SH-SY5Y (cell line): ENCODE results near the gene NPRL2.

Experiments
- GATA2 ChIP-seq: IDR thresholded peaks from 2 replicates; pipeline ENCODE4 v1.6.1; 2011; ENCODE audit warnings: mild to moderate bottlenecking, low read depth, low read length
- GATA3 ChIP-seq: IDR thresholded peaks from 2 replicates; pipeline ENCODE4 v1.6.1; 2011; ENCODE audit warnings: low read depth, mild to moderate bottlenecking, low read length, moderate library complexity

GRCh38 chr3:50352781-50353180 is 2.2 kb upstream of the NPRL2 start:
- TF ChIP-seq GATA2 (no peak), GATA3 (no peak)
